Breast epithelium (tissue), 3 donors: ENCODE results near the gene ZNF135.

Source experiments
- CTCF ChIP-seq, 3 donors: fragments of 450-650 bp; IDR thresholded peaks; one replicate each; pipeline ENCODE4 v1.5.1; 2016 to 2017; ENCODE audit warnings: antibody characterized with exemption in 3 of 3, mild to moderate bottlenecking in 3 of 3, moderate library complexity in 3 of 3
- POLR2A ChIP-seq: fragments of 450-650 bp; IDR thresholded peaks from one replicate; pipeline ENCODE4 v1.6.1; 2016; ENCODE audit warnings: antibody characterized with exemption, mild to moderate bottlenecking, moderate library complexity
- POLR2AphosphoS5 ChIP-seq, 3 donors: sonication (generic); formaldehyde crosslinking; IDR thresholded peaks; one replicate each; pipeline ENCODE4 v1.6.1; 2017; ENCODE audit warnings: antibody characterized with exemption in 3 of 3

DNA sequence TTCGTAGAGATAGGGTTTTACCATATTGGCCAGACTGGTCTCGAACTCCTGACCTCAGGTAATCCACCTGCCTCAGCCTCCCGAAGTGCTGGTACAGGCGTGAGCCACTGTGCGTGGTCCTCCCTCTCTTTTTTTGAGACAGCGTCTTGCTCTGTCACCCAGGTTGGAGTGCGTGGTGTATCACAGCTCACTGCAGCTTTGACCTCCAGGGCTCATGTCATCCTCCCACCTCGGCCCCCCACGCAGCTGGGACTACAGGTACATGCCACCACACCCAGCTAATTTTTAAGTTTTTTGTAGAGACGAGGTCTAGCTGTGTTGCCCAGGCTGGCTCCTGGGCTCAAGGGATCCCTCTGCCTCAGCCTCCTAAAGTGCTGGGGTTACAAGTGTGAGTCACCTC is 20.7 kb downstream of the ZNF135 start:
- no peak for TF ChIP-seq POLR2A
- TF ChIP-seq CTCF (IDR thresholded peaks at IDR 0.05) = no peak
- no peak for TF ChIP-seq POLR2AphosphoS5 (IDR thresholded peaks at IDR 0.05)
